ENCODE measurements around the gene CNTN3. TPM values are rescaled to one million over a fixed set of nuclear protein-coding genes. Genes with fewer than 3 reads are reported as not detected.
A peak's percentile ranks its signal among the peaks of the same experiment; 100 is the strongest.

CNTN3 gene
- total RNA-seq, result 1 to 10 TPM; 2.3 to 6.7 (median 4.7) TPM
- 1 to 10 TPM in 1 of 3 donors, under 1 TPM in 2; 0.30 to 1.2 (median 0.85) TPM for polyA plus RNA-seq
- long read RNA-seq, donor 1, result 0 reads
- long read RNA-seq, donor 2, result 0 reads

- TF ChIP-seq CTCF (IDR thresholded peaks at IDR 0.05 in 8 of 11, conservative IDR thresholded peaks at IDR 0.05 in 3 of 11) (no peak), POLR2AphosphoS5 (IDR thresholded peaks at IDR 0.05) (peak in 2 of 3 donors; percentile 43 to 66)
- Histone ChIP-seq H3K27ac (peak within 1 kb of the TSS in 3 of 8 donors; percentile 41 to 64 (median 56)), H3K4me3 (peak within 1 kb of the TSS in 7 of 8 donors; percentile 5 to 65 (median 27)), H3K4me1 (peaks cover 0 to 5% (median 0%) of the 10 kb centered on the region in 6 donors), H3K36me3 (no peaks in the 10 kb centered on the region), H3K27me3 (replicated peaks in 1 of 7) (peaks cover 0 to 36% (median 3%) of the 10 kb centered on the region in 7 donors), H3K9me3 (no peaks in the 10 kb centered on the region)
- intact Hi-C loops (cut with DNase I; ENCODE audit: low total_unique reads), result no loop called here
- DNase-seq, result peak; percentile 72
- WGBS, 5 donors, result 5 to 14% (median 7%) methylated on average over 28 to 108 of the region's 108 CpGs
Observed at GRCh38 chr3:74614107-74614967, at the start of gene CNTN3. Gene CNTN3, minus strand, starts transcription at chr3:74614659. Its CDS starts 93,547 bp downstream, at chr3:74521112.

GRCh38 chr3:74663178-74663577 lies 48.7 kb upstream of the CNTN3 start:
- intact Hi-C loops (cut with DNase I; ENCODE audit: low total_unique reads), result no loop called here
- Histone ChIP-seq H3K27ac (peak overlapping the region in 2 of 8 donors; percentile 11 to 50), H3K27me3 (replicated peaks in 1 of 7) (no peaks in the 10 kb centered on the region), H3K9me3 (peaks cover 0 to 26% (median 13%) of the 10 kb centered on the region in 8 donors), H3K4me3 (no peak overlapping the region), H3K4me1 (no peaks in the 10 kb centered on the region), H3K36me3 (no peaks in the 10 kb centered on the region)
- WGBS, 5 donors, result 59 to 81% (median 73%) methylated on average over 3 of the region's 3 CpGs
- no peak for DNase-seq
- TF ChIP-seq POLR2AphosphoS5 (IDR thresholded peaks at IDR 0.05), result no peak
- no peak for TF ChIP-seq CTCF (IDR thresholded peaks at IDR 0.05 in 8 of 11, conservative IDR thresholded peaks at IDR 0.05 in 3 of 11)
- TF ChIP-seq POLR2A (IDR thresholded peaks at IDR 0.05), result no peak

GRCh38 chr3:74661672-74662071 lies 47.2 kb upstream of the CNTN3 start:
- Histone ChIP-seq H3K9me3 (peaks cover 0 to 12% (median under 1%) of the 10 kb centered on the region in 8 donors), H3K4me3 (no peak overlapping the region), H3K27me3 (replicated peaks in 1 of 7) (no peaks in the 10 kb centered on the region), H3K4me1 (no peaks in the 10 kb centered on the region), H3K36me3 (no peaks in the 10 kb centered on the region), H3K27ac (no peak overlapping the region)
- no peak for DNase-seq
- TF ChIP-seq POLR2AphosphoS5 (IDR thresholded peaks at IDR 0.05) (no peak), POLR2A (IDR thresholded peaks at IDR 0.05) (no peak), CTCF (IDR thresholded peaks at IDR 0.05 in 8 of 11, conservative IDR thresholded peaks at IDR 0.05 in 3 of 11) (no peak)
- intact Hi-C loops (cut with DNase I; ENCODE audit: low total_unique reads), result no loop called here

GRCh38 chr3:74651885-74652284 lies 37.4 kb upstream of the CNTN3 start:
- Histone ChIP-seq H3K9me3 (peaks cover 0 to 7% (median 0%) of the 10 kb centered on the region in 8 donors), H3K36me3 (no peaks in the 10 kb centered on the region), H3K27me3 (replicated peaks in 1 of 7) (no peaks in the 10 kb centered on the region), H3K4me3 (no peak overlapping the region), H3K4me1 (no peaks in the 10 kb centered on the region), H3K27ac (no peak overlapping the region)
- WGBS, 5 donors, result 79 to 92% (median 88%) methylated on average over 2 of the region's 2 CpGs
- DNase-seq, result no peak
- TF ChIP-seq POLR2AphosphoS5 (IDR thresholded peaks at IDR 0.05) (no peak), CTCF (IDR thresholded peaks at IDR 0.05 in 8 of 11, conservative IDR thresholded peaks at IDR 0.05 in 3 of 11) (no peak), POLR2A (IDR thresholded peaks at IDR 0.05) (no peak)
- intact Hi-C loops (cut with DNase I; ENCODE audit: low total_unique reads), result no loop called here

Measured in spleen (tissue), 13 donors.